Activated CD8-positive, alpha-beta T cell treated with anti-CD3 and anti-CD28 coated beads, Interleukin-2, amount 10 ng/mL, durations not matched to agents 7 days and 5 days (primary cell): Measurements from ENCODE around the gene PCDH9. TPM values are rescaled to one million over a fixed set of nuclear protein-coding genes. Genes with fewer than 3 reads are reported as not detected.
"Not testable (repeated sequence)": the region's sequence is repeated elsewhere in the genome, so short reads cannot be mapped to it uniquely, and the experiment has no call there.

Source experiments
- ATAC-seq: fragments of 150-1000 bp; cut with Tn5 transposase; one replicate; pipeline ENCODE4 v1.10.0; 2021; ENCODE audit warnings: moderate library complexity
- CTCF ChIA-PET: fragments of 350-600 bp; sonication (Branson Sonifier 250); formaldehyde crosslinking; loops from one replicate; lab custom pipeline; 2021; ENCODE audit warnings: antibody characterized with exemption; lab: Charles Lee
- POLR2A ChIA-PET: fragments of 350-600 bp; sonication (Branson Sonifier 250); formaldehyde crosslinking; loops from one replicate; lab custom pipeline; 2021; ENCODE audit warnings: antibody characterized with exemption; lab: Charles Lee
- DNase-seq: peaks from one replicate; pipeline ENCODE4 v3.0.0-alpha.2; 2020
- H3K27ac Mint-ChIP-seq: one replicate; pipeline ENCODE4 v1.8.0; 2021; ENCODE audit warnings: mild to moderate bottlenecking, mixed read lengths
- H3K27me3 Mint-ChIP-seq: one replicate; pipeline ENCODE4 v1.8.0; 2021; ENCODE audit warnings: low read depth, mixed read lengths
- H3K36me3 Mint-ChIP-seq: one replicate; pipeline ENCODE4 v1.8.0; 2021; ENCODE audit warnings: low read depth, mixed read lengths
- H3K4me1 Mint-ChIP-seq: one replicate; pipeline ENCODE4 v1.8.0; 2021; ENCODE audit warnings: low read depth, mixed read lengths
- H3K4me3 Mint-ChIP-seq: one replicate; pipeline ENCODE4 v1.8.0; 2021; ENCODE audit warnings: mild to moderate bottlenecking, mixed read lengths
- H3K9me3 Mint-ChIP-seq: one replicate; pipeline ENCODE4 v1.8.0; 2022; ENCODE audit warnings: mixed read lengths; ENCODE audit not compliant: insufficient read depth
- total RNA-seq, 2 experiments: library from RNA; stranded (reverse); gene quantifications; one replicate each; pipeline ENCODE4 v1.2.3, GENCODE V29; 2021

Gene PCDH9
- total RNA-seq, 2 experiments from 2014 or later, result 0.08 to 0.13 TPM

DNA sequence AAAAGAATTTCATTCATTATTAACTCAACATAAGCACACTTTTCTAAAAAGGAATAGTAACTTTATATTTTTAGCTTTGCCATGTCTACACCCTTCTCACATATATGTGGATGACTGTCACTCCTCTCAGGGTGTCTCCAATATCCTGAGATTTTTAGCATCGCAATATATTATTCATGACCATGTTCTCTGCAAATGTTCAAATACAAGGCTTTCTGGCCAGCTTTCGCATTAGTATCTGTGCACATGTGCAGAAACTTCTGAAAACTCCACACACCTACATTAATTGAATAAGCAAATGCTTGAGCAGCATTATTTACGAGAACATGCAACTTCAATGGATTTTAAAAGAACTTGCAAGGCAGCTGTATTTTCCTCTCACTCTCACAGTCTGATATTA, 334.8 kb downstream of the PCDH9 start:
- no peak for DNase-seq
- Mint-ChIP-seq H3K36me3 (no peaks in the 10 kb centered on the region), H3K27ac (no peak overlapping the region), H3K4me1 (no peaks in the 10 kb centered on the region), H3K27me3 (no peaks in the 10 kb centered on the region), H3K9me3 (no peaks in the 10 kb centered on the region), H3K4me3 (no peak overlapping the region)
- ATAC-seq, result no peak
- ChIA-PET CTCF (no interaction called here), POLR2A (no interaction called here)

- H3K4me1 Mint-ChIP-seq, result no peaks in the 10 kb centered on the region
- H3K27ac Mint-ChIP-seq, result no peak overlapping the region
- no peak overlapping the region for H3K4me3 Mint-ChIP-seq
- no peak for DNase-seq
- no peaks in the 10 kb centered on the region for H3K9me3 Mint-ChIP-seq
- no peak for ATAC-seq
- ChIA-PET CTCF (no interaction called here), POLR2A (no interaction called here)
- H3K27me3 Mint-ChIP-seq, result no peaks in the 10 kb centered on the region
- H3K36me3 Mint-ChIP-seq, result no peaks in the 10 kb centered on the region
These were observed 341.4 kb downstream of the PCDH9 start for GRCh38 chr13:66888698-66889097.

DNA sequence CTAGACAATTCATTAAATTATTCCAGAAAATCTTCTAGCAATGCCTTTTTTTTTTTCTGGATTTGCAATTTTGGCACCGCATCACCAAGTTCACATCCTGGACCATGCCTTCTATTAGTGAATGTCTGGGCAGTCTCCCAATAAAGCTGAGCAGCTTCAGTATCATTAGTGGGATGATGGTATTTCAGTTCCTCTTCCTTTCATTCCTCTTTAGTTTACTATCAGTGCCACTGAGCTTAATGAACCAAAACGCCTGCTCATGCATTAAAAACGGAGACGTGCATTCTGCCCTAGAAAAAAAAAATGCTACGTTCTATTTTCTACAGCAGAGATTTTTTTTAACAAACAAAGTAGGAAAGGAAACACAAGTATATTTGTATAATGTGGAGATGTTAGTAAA, 343.0 kb downstream of the PCDH9 start:
- Mint-ChIP-seq H3K9me3 (no peaks in the 10 kb centered on the region), H3K27ac (no peak overlapping the region), H3K4me1 (no peaks in the 10 kb centered on the region), H3K27me3 (no peaks in the 10 kb centered on the region), H3K36me3 (no peaks in the 10 kb centered on the region), H3K4me3 (no peak overlapping the region)
- ATAC-seq, result no peak
- no peak for DNase-seq
- ChIA-PET POLR2A (no interaction called here), CTCF (no interaction called here)

- DNase-seq, result no peak
- ATAC-seq, result no peak
- no peak overlapping the region for H3K4me3 Mint-ChIP-seq
- POLR2A ChIA-PET, result no interaction called here
- H3K9me3 Mint-ChIP-seq, result no peaks in the 10 kb centered on the region
- H3K36me3 Mint-ChIP-seq, result no peaks in the 10 kb centered on the region
- H3K27me3 Mint-ChIP-seq, result no peaks in the 10 kb centered on the region
- H3K27ac Mint-ChIP-seq, result no peak overlapping the region
- CTCF ChIA-PET, result no interaction called here
- H3K4me1 Mint-ChIP-seq, result no peaks in the 10 kb centered on the region
These were observed 343.9 kb downstream of the PCDH9 start for GRCh38 chr13:66886264-66886663.

GRCh38 chr13:66881170-66881569, 349.0 kb downstream of the PCDH9 start:
- ATAC-seq, H3K4me3 Mint-ChIP-seq, H3K27me3 Mint-ChIP-seq, H3K36me3 Mint-ChIP-seq, DNase-seq, CTCF ChIA-PET, POLR2A ChIA-PET, H3K4me1 Mint-ChIP-seq, H3K9me3 Mint-ChIP-seq, H3K27ac Mint-ChIP-seq: not testable (repeated sequence)

DNA sequence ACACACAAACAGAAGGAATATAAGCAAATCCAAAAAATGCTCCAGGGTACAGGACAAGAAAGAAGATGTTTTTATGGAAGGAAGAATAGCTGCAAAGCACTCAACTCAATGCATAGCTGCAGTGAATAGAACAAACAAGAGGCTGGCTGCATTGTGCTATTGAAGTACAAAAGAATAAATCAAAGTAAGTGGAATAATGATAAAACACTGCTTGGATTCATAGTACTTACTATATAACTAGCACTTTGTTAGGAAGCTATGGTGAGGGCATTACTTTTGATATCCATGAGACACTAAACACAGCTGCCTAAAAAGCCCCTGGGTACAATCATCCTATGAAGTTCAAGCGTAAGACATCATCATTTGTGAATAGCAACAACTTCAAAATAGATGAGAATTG, 350.1 kb downstream of the PCDH9 start:
- Mint-ChIP-seq H3K27ac (no peak overlapping the region), H3K9me3 (no peaks in the 10 kb centered on the region), H3K36me3 (no peaks in the 10 kb centered on the region), H3K4me3 (no peak overlapping the region), H3K4me1 (no peaks in the 10 kb centered on the region), H3K27me3 (no peaks in the 10 kb centered on the region)
- no peak for ATAC-seq
- DNase-seq, result no peak
- CTCF ChIA-PET, result interaction anchor here (0.7 kb wide), 1 partner anchor 65 kb away, joined by 3 read pairs; no protein-coding TSS in a partner anchor
- POLR2A ChIA-PET, result no interaction called here

DNA sequence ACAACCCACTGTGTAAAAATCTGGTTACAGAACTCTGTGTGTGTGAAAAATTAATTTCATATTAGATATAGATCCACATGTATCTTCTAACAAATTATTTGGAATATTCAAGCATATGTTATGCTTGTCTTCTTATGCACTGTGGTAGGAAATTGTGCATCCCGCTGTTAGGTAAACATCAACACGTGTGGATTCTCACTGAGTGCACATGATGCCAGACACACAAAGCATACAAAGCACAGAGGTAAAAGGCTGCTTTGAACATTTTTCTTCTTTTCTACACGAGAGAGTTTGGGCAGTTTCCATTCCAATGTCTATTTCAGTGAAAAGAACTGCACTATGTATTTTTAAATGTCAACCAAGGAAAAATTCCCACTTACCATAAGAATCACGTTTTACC, 354.9 kb downstream of the PCDH9 start:
- H3K27me3 Mint-ChIP-seq, result no peaks in the 10 kb centered on the region

DNA sequence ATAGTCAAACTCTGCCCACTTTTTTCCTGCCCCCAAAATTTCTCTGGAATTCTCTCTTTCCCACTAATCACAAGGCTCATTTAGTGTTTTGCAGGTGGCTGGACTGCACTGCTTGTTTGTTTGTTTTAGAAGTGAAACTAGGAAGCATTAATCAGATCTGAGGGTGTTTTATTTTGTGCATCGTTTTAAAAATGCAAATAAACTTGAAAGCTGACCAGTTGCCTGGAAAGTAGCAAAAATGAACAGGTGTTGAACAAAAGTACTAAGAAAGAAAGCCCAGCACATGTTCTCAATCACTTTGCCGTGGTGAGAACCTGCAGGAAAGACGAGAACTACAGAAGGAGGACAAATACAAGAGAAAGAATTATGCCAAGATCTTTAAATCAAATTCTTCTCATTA, 365.5 kb downstream of the PCDH9 start:
- Mint-ChIP-seq H3K27ac (no peak overlapping the region), H3K9me3 (no peaks in the 10 kb centered on the region), H3K36me3 (no peaks in the 10 kb centered on the region), H3K4me1 (no peaks in the 10 kb centered on the region), H3K27me3 (no peaks in the 10 kb centered on the region), H3K4me3 (no peak overlapping the region)
- ChIA-PET POLR2A (no interaction called here), CTCF (no interaction called here)
- ATAC-seq (no peak), DNase-seq (no peak)

More for the DNA sequence above, 354.9 kb downstream of the PCDH9 start:
- H3K4me3 Mint-ChIP-seq, result no peak overlapping the region
- DNase-seq, result no peak
- no peak for ATAC-seq
- H3K9me3 Mint-ChIP-seq, result no peaks in the 10 kb centered on the region
- no peaks in the 10 kb centered on the region for H3K4me1 Mint-ChIP-seq
- ChIA-PET POLR2A (no interaction called here), CTCF (no interaction called here)
- no peak overlapping the region for H3K27ac Mint-ChIP-seq
- no peaks in the 10 kb centered on the region for H3K36me3 Mint-ChIP-seq

DNA sequence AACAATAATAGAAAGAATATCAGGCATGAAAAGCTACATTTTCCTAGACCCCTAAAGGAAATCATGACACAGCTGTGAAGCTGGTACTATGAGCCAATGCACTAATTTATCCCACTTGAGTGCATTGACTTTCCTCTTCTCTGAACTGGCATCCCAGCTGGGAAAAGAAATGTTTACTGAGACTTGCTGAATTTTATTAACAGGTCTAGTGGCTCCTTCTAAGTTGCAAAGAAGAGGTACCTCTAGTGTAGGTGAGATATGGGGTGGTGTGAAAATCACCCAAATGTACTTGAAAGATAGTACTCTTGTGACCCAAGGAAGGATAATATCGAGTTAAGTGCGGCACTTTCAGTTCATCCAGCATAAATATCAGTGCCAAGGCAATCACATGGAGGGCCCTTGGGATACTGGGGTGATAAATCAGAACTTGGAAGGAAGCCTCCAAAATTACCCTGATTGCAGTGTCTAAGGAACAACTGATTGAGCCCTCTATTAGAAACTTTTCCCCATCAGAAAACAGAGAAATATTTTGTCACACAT, 369.2 kb downstream of the PCDH9 start:
- Mint-ChIP-seq H3K36me3 (no peaks in the 10 kb centered on the region), H3K9me3 (no peaks in the 10 kb centered on the region), H3K27me3 (no peaks in the 10 kb centered on the region), H3K4me3 (no peak overlapping the region), H3K4me1 (no peaks in the 10 kb centered on the region), H3K27ac (no peak overlapping the region)
- CTCF ChIA-PET, result no interaction called here
- no peak for DNase-seq
- no peak for ATAC-seq
- POLR2A ChIA-PET, result no interaction called here

GRCh38 chr13:66859934-66860877, 369.9 kb downstream of the PCDH9 start:
- no peak for DNase-seq
- Mint-ChIP-seq H3K36me3 (no peaks in the 10 kb centered on the region), H3K9me3 (no peaks in the 10 kb centered on the region), H3K27me3 (no peaks in the 10 kb centered on the region), H3K4me1 (no peaks in the 10 kb centered on the region), H3K27ac (no peak overlapping the region), H3K4me3 (no peak overlapping the region)
- ChIA-PET CTCF (no interaction called here), POLR2A (no interaction called here)
- no peak for ATAC-seq

DNA sequence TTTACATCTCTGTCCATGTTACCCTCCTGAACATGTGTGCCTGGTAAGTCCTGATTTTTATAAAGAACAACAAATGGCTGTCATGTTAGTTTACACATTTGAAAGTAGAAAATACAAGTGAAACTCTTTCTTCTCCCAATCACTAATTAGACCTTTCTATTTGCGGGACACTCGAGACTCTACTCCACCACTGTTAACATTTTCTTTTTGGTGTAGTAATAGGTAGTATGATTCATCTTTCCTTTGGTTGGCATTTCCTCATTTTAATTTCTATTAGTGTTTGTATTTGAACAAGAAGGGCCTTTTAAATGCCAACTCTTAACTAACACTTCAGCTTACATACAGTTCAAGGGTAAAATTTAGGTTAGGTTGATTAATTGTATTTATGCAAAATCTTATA, 371.1 kb downstream of the PCDH9 start:
- Mint-ChIP-seq H3K27ac (no peak overlapping the region), H3K27me3 (no peaks in the 10 kb centered on the region), H3K4me1 (no peaks in the 10 kb centered on the region), H3K4me3 (no peak overlapping the region), H3K9me3 (no peaks in the 10 kb centered on the region), H3K36me3 (no peaks in the 10 kb centered on the region)
- DNase-seq, result no peak
- no peak for ATAC-seq
- ChIA-PET CTCF (no interaction called here), POLR2A (no interaction called here)

- ChIA-PET POLR2A (no interaction called here), CTCF (no interaction called here)
- no peak for DNase-seq
- no peak for ATAC-seq
- Mint-ChIP-seq H3K4me3 (no peak overlapping the region), H3K36me3 (no peaks in the 10 kb centered on the region), H3K27me3 (no peaks in the 10 kb centered on the region), H3K4me1 (no peaks in the 10 kb centered on the region), H3K9me3 (no peaks in the 10 kb centered on the region), H3K27ac (no peak overlapping the region)
These were observed 372.0 kb downstream of the PCDH9 start for GRCh38 chr13:66858163-66858562.
